GM06990 (cell line): Measurements from ENCODE around the gene HTR2A.

Experiments used
- DNase-seq: peaks from one replicate; pipeline ENCODE4 v3.0.0-alpha.2; 2011; ENCODE audit not compliant: insufficient read length; ENCODE audit errors: extremely low read depth
- H3K27me3 ChIP-seq: replicated peaks from 2 replicates; pipeline ENCODE4 v1.6.0; 2011; ENCODE audit warnings: low read length; ENCODE audit not compliant: control insufficient read depth, insufficient read depth
- H3K36me3 ChIP-seq: 2 replicates; pipeline ENCODE4 v1.5.1; 2011; ENCODE audit warnings: low read length; ENCODE audit not compliant: control insufficient read depth, insufficient read depth
- H3K4me3 ChIP-seq: replicated peaks from 2 replicates; pipeline ENCODE4 v1.5.1; 2011; ENCODE audit warnings: low read depth, mild to moderate bottlenecking, control low read depth, low read length
- CTCF ChIP-seq: IDR thresholded peaks from 2 replicates; pipeline ENCODE4 v1.5.1; 2011; ENCODE audit warnings: low read length, control low read depth, mild to moderate bottlenecking, inconsistent platforms; ENCODE audit not compliant: insufficient read depth, poor library complexity, severe bottlenecking

The HTR2A gene

GRCh38 chr13:46896341-46897137 is at the start of gene HTR2A:
TSS of gene HTR2A (minus strand) at chr13:46897053. CDS start at chr13:46895906, 1,147 bp downstream.
- Histone ChIP-seq H3K36me3 (no peaks in the 10 kb centered on the region), H3K4me3 (no peak within 1 kb of the TSS), H3K27me3 (no peaks in the 10 kb centered on the region; the same call in 1 of the 2 replicates)
- DNase-seq, result no peak
- no peak for TF ChIP-seq CTCF

GRCh38 chr13:46936525-46936924 is 39.7 kb upstream of the HTR2A start:
- no peaks in the 10 kb centered on the region for H3K36me3 ChIP-seq
- no peaks in the 10 kb centered on the region for H3K27me3 ChIP-seq
- no peak overlapping the region for H3K4me3 ChIP-seq
- no peak for DNase-seq
- TF ChIP-seq CTCF, result no peak

- H3K4me3 ChIP-seq, result no peak overlapping the region
- H3K36me3 ChIP-seq, result no peaks in the 10 kb centered on the region
- DNase-seq, result no peak
- H3K27me3 ChIP-seq, result no peaks in the 10 kb centered on the region
- TF ChIP-seq CTCF, result no peak
Measured at GRCh38 chr13:46934749-46935148, 37.9 kb upstream of the HTR2A start.

GRCh38 chr13:46926916-46927590 is 30.2 kb upstream of the HTR2A start:
- TF ChIP-seq CTCF, result no peak
- H3K36me3 ChIP-seq, result no peaks in the 10 kb centered on the region
- no peak for DNase-seq
- no peak overlapping the region for H3K4me3 ChIP-seq
- H3K27me3 ChIP-seq, result no peaks in the 10 kb centered on the region

- no peaks in the 10 kb centered on the region for H3K36me3 ChIP-seq
- no peaks in the 10 kb centered on the region for H3K27me3 ChIP-seq
- DNase-seq, result no peak
- no peak overlapping the region for H3K4me3 ChIP-seq
- TF ChIP-seq CTCF, result no peak
Measured at GRCh38 chr13:46925486-46925885, 28.6 kb upstream of the HTR2A start.
